Esophagus muscularis mucosa (tissue), 3 donors: ENCODE measurements around the gene GNL1.
"Not testable (repeated sequence)": the region's sequence is repeated elsewhere in the genome, so short reads cannot be mapped to it uniquely, and the experiment has no call there.

Experiments used
- POLR2A ChIP-seq: fragments of 450-650 bp; IDR thresholded peaks from one replicate; pipeline ENCODE4 v1.6.1; 2017; ENCODE audit warnings: antibody characterized with exemption, moderate library complexity, mild to moderate bottlenecking, low read depth
- TF ChIP-seq, protein P1 (sequence below), 3 experiments: fragments of 200-600 bp in 2 of 3; fragments of 450-650 bp in 1 of 3; sonication (generic) in 2 of 3; IDR thresholded peaks; one replicate each; pipeline ENCODE4 v1.5.1; 2017 to 2019; ENCODE audit warnings: antibody characterized with exemption in 3 of 3, mild to moderate bottlenecking in 2 of 3, moderate library complexity in 1 of 3

DNA sequence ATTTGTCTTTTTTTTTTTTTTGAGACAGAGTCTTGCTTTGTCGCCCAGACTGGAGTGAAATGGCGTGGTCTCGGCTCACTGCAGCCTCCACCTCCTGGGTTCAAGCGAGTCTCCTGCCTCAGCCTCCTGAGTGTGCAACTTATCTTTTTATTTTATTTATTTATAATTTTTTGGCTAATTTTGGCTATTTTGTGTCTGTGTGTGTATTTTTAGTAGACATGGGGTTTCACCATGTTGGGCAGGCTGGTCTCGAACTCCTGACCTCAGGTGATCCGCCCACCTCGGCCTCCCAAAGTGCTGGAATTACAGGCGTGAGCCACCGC is 39.6 kb downstream of the GNL1 start:
- TF ChIP-seq, protein P1, sequence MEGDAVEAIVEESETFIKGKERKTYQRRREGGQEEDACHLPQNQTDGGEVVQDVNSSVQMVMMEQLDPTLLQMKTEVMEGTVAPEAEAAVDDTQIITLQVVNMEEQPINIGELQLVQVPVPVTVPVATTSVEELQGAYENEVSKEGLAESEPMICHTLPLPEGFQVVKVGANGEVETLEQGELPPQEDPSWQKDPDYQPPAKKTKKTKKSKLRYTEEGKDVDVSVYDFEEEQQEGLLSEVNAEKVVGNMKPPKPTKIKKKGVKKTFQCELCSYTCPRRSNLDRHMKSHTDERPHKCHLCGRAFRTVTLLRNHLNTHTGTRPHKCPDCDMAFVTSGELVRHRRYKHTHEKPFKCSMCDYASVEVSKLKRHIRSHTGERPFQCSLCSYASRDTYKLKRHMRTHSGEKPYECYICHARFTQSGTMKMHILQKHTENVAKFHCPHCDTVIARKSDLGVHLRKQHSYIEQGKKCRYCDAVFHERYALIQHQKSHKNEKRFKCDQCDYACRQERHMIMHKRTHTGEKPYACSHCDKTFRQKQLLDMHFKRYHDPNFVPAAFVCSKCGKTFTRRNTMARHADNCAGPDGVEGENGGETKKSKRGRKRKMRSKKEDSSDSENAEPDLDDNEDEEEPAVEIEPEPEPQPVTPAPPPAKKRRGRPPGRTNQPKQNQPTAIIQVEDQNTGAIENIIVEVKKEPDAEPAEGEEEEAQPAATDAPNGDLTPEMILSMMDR (IDR thresholded peaks at IDR 0.05), result not testable (repeated sequence)
- TF ChIP-seq POLR2A, result not testable (repeated sequence)
